SK-N-SH treated with all-trans-retinoic acid at 6 μM for 48 hours (cell line): ENCODE results near the gene WDR19.

Experiments used
- ATAC-seq: fragments of 200-7000 bp; cut with Tn5 transposase; 3 replicates; pipeline ENCODE4 v1.9.1; 2020; ENCODE audit warnings: mild to moderate bottlenecking, moderate library complexity
- ARNTL ChIP-seq: fragments of 450-650 bp; formaldehyde crosslinking; IDR thresholded peaks from 2 replicates; pipeline ENCODE4 v1.5.0; 2020; ENCODE audit warnings: low read depth, mild to moderate bottlenecking, moderate library complexity, borderline replicate concordance
- BACH2 ChIP-seq: fragments of 250-450 bp; sonication (Bioruptor Pico); IDR thresholded peaks from 2 replicates; pipeline ENCODE4 v1.9.0; 2021; ENCODE audit warnings: mild to moderate bottlenecking, borderline replicate concordance
- CREB5 ChIP-seq: fragments of 250-450 bp; sonication (Bioruptor Pico); IDR thresholded peaks from 2 replicates; pipeline ENCODE4 v1.5.1; 2020; ENCODE audit warnings: low read depth, mild to moderate bottlenecking, moderate library complexity
- CSRNP3 ChIP-seq: fragments of 250-450 bp; sonication (Bioruptor Pico); IDR thresholded peaks from 2 replicates; pipeline ENCODE4 v1.5.1; 2021; ENCODE audit warnings: mild to moderate bottlenecking, moderate library complexity
- ESRRG ChIP-seq: fragments of 250-450 bp; sonication (Bioruptor Pico); IDR thresholded peaks from 2 replicates; pipeline ENCODE4 v1.6.1; 2021; ENCODE audit warnings: mild to moderate bottlenecking
- ISL1 ChIP-seq: fragments of 250-450 bp; sonication (Bioruptor Pico); IDR thresholded peaks from 2 replicates; pipeline ENCODE4 v2.1.2; 2022; ENCODE audit warnings: mild to moderate bottlenecking, moderate library complexity
- OSR1 ChIP-seq: fragments of 250-450 bp; sonication (Bioruptor Pico); IDR thresholded peaks from 2 replicates; pipeline ENCODE4 v1.8.0; 2022; ENCODE audit warnings: moderate library complexity, mild to moderate bottlenecking, inconsistent platforms
- PATZ1 ChIP-seq: fragments of 250-450 bp; sonication (Bioruptor Pico); IDR thresholded peaks from 2 replicates; pipeline ENCODE4 v1.8.0; 2020; ENCODE audit warnings: mild to moderate bottlenecking, moderate library complexity, borderline replicate concordance
- POU6F1 ChIP-seq: fragments of 250-450 bp; sonication (Bioruptor Pico); IDR thresholded peaks from 2 replicates; pipeline ENCODE4 v1.8.0; 2021; ENCODE audit warnings: low read depth, mild to moderate bottlenecking, moderate library complexity, borderline replicate concordance
- PPARA ChIP-seq: fragments of 250-450 bp; sonication (Bioruptor Pico); IDR thresholded peaks from 2 replicates; pipeline ENCODE4 v1.5.0; 2020; ENCODE audit warnings: mild to moderate bottlenecking, borderline replicate concordance
- SNAI2 ChIP-seq: fragments of 250-450 bp; sonication (Bioruptor Pico); IDR thresholded peaks from 2 replicates; pipeline ENCODE4 v1.5.0; 2020; ENCODE audit warnings: mild to moderate bottlenecking, moderate library complexity
- TCF4 ChIP-seq: fragments of 250-450 bp; sonication (Bioruptor Pico); IDR thresholded peaks from 2 replicates; pipeline ENCODE4 v1.8.0; 2021; ENCODE audit warnings: mild to moderate bottlenecking, moderate library complexity, borderline replicate concordance
- TOX ChIP-seq: fragments of 250-450 bp; sonication (Bioruptor Pico); IDR thresholded peaks from 2 replicates; pipeline ENCODE4 v1.8.0; 2021; ENCODE audit warnings: mild to moderate bottlenecking, moderate library complexity, borderline replicate concordance
- TSHZ2 ChIP-seq: fragments of 250-450 bp; sonication (Bioruptor Pico); IDR thresholded peaks from 2 replicates; pipeline ENCODE4 v1.5.0; 2020; ENCODE audit warnings: mild to moderate bottlenecking, moderate library complexity
- ZC3H10 ChIP-seq: fragments of 250-450 bp; sonication (Bioruptor Pico); IDR thresholded peaks from 2 replicates; pipeline ENCODE4 v1.5.1; 2021; ENCODE audit warnings: mild to moderate bottlenecking, moderate library complexity
- ZFP3 ChIP-seq: fragments of 250-450 bp; sonication (Bioruptor Pico); IDR thresholded peaks from 2 replicates; pipeline ENCODE4 v1.5.0; 2020; ENCODE audit warnings: mild to moderate bottlenecking, moderate library complexity
- ZFP30 ChIP-seq: fragments of 450-650 bp; formaldehyde crosslinking; IDR thresholded peaks from 2 replicates; pipeline ENCODE4 v1.5.0; 2022; ENCODE audit warnings: mild to moderate bottlenecking, moderate library complexity
- ZNF565 ChIP-seq: fragments of 450-650 bp; formaldehyde crosslinking; conservative IDR thresholded peaks from 2 replicates; pipeline ENCODE4 v1.5.0; 2020; ENCODE audit warnings: low read depth, mild to moderate bottlenecking, moderate library complexity
- ZNF70 ChIP-seq: fragments of 450-650 bp; formaldehyde crosslinking; IDR thresholded peaks from 2 replicates; pipeline ENCODE4 v1.5.0; 2020; ENCODE audit warnings: mild to moderate bottlenecking, moderate library complexity

The WDR19 gene

GRCh38 chr4:39323821-39324220 is 141.5 kb downstream of the WDR19 start:
- ATAC-seq: no peak
- no peak for TF ChIP-seq ESRRG (CRISPR knock-in tag)
- TF ChIP-seq ZNF70 (CRISPR knock-in tag): no peak
- no peak for TF ChIP-seq PATZ1 (CRISPR knock-in tag)
- TF ChIP-seq ZFP30 (CRISPR knock-in tag): no peak
- no peak for TF ChIP-seq ZNF565
- no peak for TF ChIP-seq OSR1 (CRISPR knock-in tag)
- no peak for TF ChIP-seq ISL1
- no peak for TF ChIP-seq CREB5 (CRISPR knock-in tag)
- TF ChIP-seq ARNTL (CRISPR knock-in tag): no peak
- no peak for TF ChIP-seq ZC3H10 (CRISPR knock-in tag)
- TF ChIP-seq SNAI2 (CRISPR knock-in tag): no peak
- no peak for TF ChIP-seq CSRNP3 (CRISPR knock-in tag)
- TF ChIP-seq BACH2: no peak
- no peak for TF ChIP-seq TOX (CRISPR knock-in tag)
- TF ChIP-seq TCF4: no peak
- no peak for TF ChIP-seq ZFP3 (CRISPR knock-in tag)
- TF ChIP-seq TSHZ2 (CRISPR knock-in tag): no peak
- no peak for TF ChIP-seq PPARA (CRISPR knock-in tag)

GRCh38 chr4:39324446-39324845 is 142.1 kb downstream of the WDR19 start:
- TF ChIP-seq ZNF565: no peak
- no peak for TF ChIP-seq POU6F1 (CRISPR knock-in tag)
- TF ChIP-seq SNAI2 (CRISPR knock-in tag): no peak
- no peak for TF ChIP-seq ISL1
- TF ChIP-seq TSHZ2 (CRISPR knock-in tag): no peak
- no peak for TF ChIP-seq ARNTL (CRISPR knock-in tag)
- no peak for TF ChIP-seq ZC3H10 (CRISPR knock-in tag)
- ATAC-seq: no peak
